Endothelial cell of umbilical vein (primary cell): ENCODE results near the gene DIAPH2. TPM values are rescaled to one million over a fixed set of nuclear protein-coding genes. Genes with fewer than 3 reads are reported as not detected.

Experiments
- BruUV-seq: library from RNA; stranded (reverse); fragments of 400-500 nt; replicated peaks from 2 replicates; lab custom pipeline; 2021; lab: Mats Ljungman, UMichigan
- CTCF ChIA-PET: fragments of 300-600, 350-600 bp; sonication (Branson Sonifier 250); formaldehyde crosslinking; loops from one replicate; lab custom pipeline; 2021; ENCODE audit warnings: antibody characterized with exemption, inconsistent platforms; lab: Charles Lee
- POLR2A ChIA-PET: fragments of 300-600, 350-600 bp; sonication (Branson Sonifier 250); formaldehyde crosslinking; loops from one replicate; lab custom pipeline; 2021; ENCODE audit warnings: antibody characterized with exemption, inconsistent platforms; lab: Charles Lee
- DNase-seq: peaks from one replicate; pipeline ENCODE4 v3.0.0-alpha.2; 2011; ENCODE audit warnings: low read depth, low spot score
- FAIRE-seq: peaks from 2 replicates; lab custom pipeline; 2011; peaks lifted over from hg19 to GRCh38; lab: Jason Lieb, UNC
- H2AFZ ChIP-seq: 2 replicates; pipeline ENCODE4 v1.6.0; 2012; ENCODE audit warnings: low read depth, low read length, control low read depth, inconsistent platforms
- H3K27ac ChIP-seq: 2 replicates; pipeline ENCODE4 v1.5.1; 2011; ENCODE audit warnings: low read depth, mild to moderate bottlenecking, control low read depth, low read length, moderate library complexity; ENCODE audit not compliant: insufficient read depth
- H3K27me3 ChIP-seq, 2 experiments: 2 replicates each; pipeline versions ENCODE4 v1.6.0 to v1.6.1; 2011; ENCODE audit warnings: low read length in 2 of 2, mixed read lengths in 1 of 2; ENCODE audit not compliant: control insufficient read depth in 2 of 2, insufficient read depth in 2 of 2
- H3K36me3 ChIP-seq, 2 experiments: 2 replicates in 1 of 2; 3 replicates in 1 of 2; pipeline ENCODE4 v1.5.1; 2011; ENCODE audit warnings: low read length in 2 of 2, mild to moderate bottlenecking in 1 of 2, moderate library complexity in 1 of 2; ENCODE audit not compliant: control insufficient read depth in 2 of 2, insufficient read depth in 2 of 2; ENCODE audit errors: extremely low read depth in 1 of 2
- H3K4me1 ChIP-seq: 3 replicates; pipeline ENCODE4 v1.5.1; 2011; ENCODE audit warnings: mild to moderate bottlenecking, low read length; ENCODE audit not compliant: control insufficient read depth, insufficient read depth; ENCODE audit errors: extremely low read depth
- H3K4me2 ChIP-seq: 2 replicates; pipeline ENCODE4 v1.6.1; 2011; ENCODE audit warnings: low read length, control low read depth, mixed read lengths; ENCODE audit not compliant: insufficient read depth
- H3K4me3 ChIP-seq, 3 experiments: fragments of 200-600 bp in 1 of 3; sonication (generic), shearing (Covaris generic) in 1 of 3; replicated peaks in 1 of 3; 2 replicates each; pipeline ENCODE4 v1.5.1; 2011 to 2016; ENCODE audit warnings: control low read depth in 3 of 3, low read length in 3 of 3, mild to moderate bottlenecking in 2 of 3, inconsistent platforms in 1 of 3, low read depth in 1 of 3, moderate library complexity in 1 of 3; ENCODE audit not compliant: insufficient read depth in 1 of 3
- H3K79me2 ChIP-seq: 2 replicates; pipeline ENCODE4 v1.6.0; 2012; ENCODE audit warnings: low read length, inconsistent platforms; ENCODE audit not compliant: control insufficient read depth, insufficient read depth
- H3K9ac ChIP-seq: replicated peaks from 2 replicates; pipeline ENCODE3; 2011; ENCODE audit warnings: low read length, control low read depth; ENCODE audit not compliant: insufficient read depth; ENCODE audit errors: extremely low read depth
- H3K9me1 ChIP-seq: replicated peaks from 3 replicates; pipeline ENCODE4 v1.6.0; 2011; ENCODE audit warnings: mild to moderate bottlenecking, low read length; ENCODE audit not compliant: control insufficient read depth, insufficient read depth; ENCODE audit errors: extremely low read depth
- H3K9me3 ChIP-seq: replicated peaks from 2 replicates; pipeline ENCODE4 v1.5.1; 2012; ENCODE audit warnings: low read length, inconsistent platforms; ENCODE audit not compliant: control insufficient read depth, insufficient read depth
- H4K20me1 ChIP-seq: replicated peaks from 2 replicates; pipeline ENCODE3; 2011; ENCODE audit warnings: mild to moderate bottlenecking, low read length; ENCODE audit not compliant: control insufficient read depth, insufficient read depth; ENCODE audit errors: extremely low read depth
- EZH2 ChIP-seq: IDR thresholded peaks from 2 replicates; pipeline ENCODE4 v1.6.1; 2012; ENCODE audit warnings: borderline replicate concordance, low read depth, mild to moderate bottlenecking, moderate library complexity, low read length, inconsistent platforms; ENCODE audit not compliant: severe bottlenecking
- FOS ChIP-seq: IDR thresholded peaks from 2 replicates; pipeline ENCODE4 v1.6.1; 2011; ENCODE audit warnings: mild to moderate bottlenecking, low read length, moderate library complexity, borderline replicate concordance; ENCODE audit not compliant: insufficient read depth
- GATA2 ChIP-seq: IDR thresholded peaks from 2 replicates; pipeline ENCODE4 v1.7.0; 2011; ENCODE audit warnings: low read depth, mild to moderate bottlenecking, moderate library complexity, mixed read lengths, low read length; ENCODE audit not compliant: insufficient read length, insufficient read depth
- JUN ChIP-seq: IDR thresholded peaks from 2 replicates; pipeline ENCODE4 v1.6.1; 2011; ENCODE audit warnings: borderline replicate concordance, low read depth; ENCODE audit not compliant: insufficient read length, insufficient read depth
- MYC ChIP-seq: IDR thresholded peaks from one replicate; pipeline ENCODE4 v1.6.1; 2011; ENCODE audit warnings: mild to moderate bottlenecking, low read depth, low read length
- POLR2A ChIP-seq: IDR thresholded peaks from 2 replicates; pipeline ENCODE4 v1.6.1; 2012; ENCODE audit warnings: low read depth, mild to moderate bottlenecking, control low read depth, low read length
- POLR2AphosphoS5 ChIP-seq: IDR thresholded peaks from 2 replicates; pipeline ENCODE4 v1.6.1; 2012; ENCODE audit warnings: low read depth, mild to moderate bottlenecking, control low read depth, low read length, moderate library complexity; ENCODE audit not compliant: insufficient read depth
- dilution Hi-C: fragments of 300-500 bp; cut with MboI; formaldehyde crosslinking; loops from one replicate; pipeline ENCODE4 v1.15.0; 2019; ENCODE audit warnings: low sequenced_read_pairs; ENCODE audit not compliant: extremely low pct_ligation_motif_present
- intact Hi-C: fragments of 100-400 bp; cut with micrococcal nuclease; formaldehyde crosslinking; loops from one replicate; pipeline ENCODE4 v1.10.0; 2022
- polyA plus RNA-seq, 4 experiments: library from polyadenylated mRNA; depleted of rRNA in 3 of 4; stranded (reverse) in 3 of 4; unstranded in 1 of 4; fragments of >200 nt; gene quantifications; 2 replicates each; pipeline versions ENCODE4 v1.2.1 to v1.2.3, GENCODE V29; 2011 to 2012; ENCODE audit warnings: missing spikeins in 1 of 4
- total RNA-seq: library from RNA; stranded (reverse); gene quantifications from 2 replicates; pipeline ENCODE4 v1.2.3, GENCODE V29; 2021
- TF ChIP-seq, protein P1 (sequence below), 2 donors: IDR thresholded peaks; 1 replicate in 1 of 2; 2 replicates in 1 of 2; pipeline ENCODE4 v1.5.1; 2011; ENCODE audit warnings: low read length in 2 of 2, mild to moderate bottlenecking in 2 of 2, moderate library complexity in 2 of 2, control low read depth in 1 of 2, inconsistent platforms in 1 of 2, low read depth in 1 of 2; ENCODE audit not compliant: insufficient read depth in 1 of 2; ENCODE audit errors: extremely low read depth in 1 of 2
- TF ChIP-seq, protein P2 (sequence below): IDR thresholded peaks from 2 replicates; pipeline ENCODE4 v1.6.1; 2011; ENCODE audit not compliant: insufficient read depth, insufficient read length

DIAPH2 gene
- total and polyA plus RNA-seq, 2 donors (not counting 3 experiments of a cell fraction or from before 2014, with no cell fraction given): 3.0 to 30.0 TPM

DNA sequence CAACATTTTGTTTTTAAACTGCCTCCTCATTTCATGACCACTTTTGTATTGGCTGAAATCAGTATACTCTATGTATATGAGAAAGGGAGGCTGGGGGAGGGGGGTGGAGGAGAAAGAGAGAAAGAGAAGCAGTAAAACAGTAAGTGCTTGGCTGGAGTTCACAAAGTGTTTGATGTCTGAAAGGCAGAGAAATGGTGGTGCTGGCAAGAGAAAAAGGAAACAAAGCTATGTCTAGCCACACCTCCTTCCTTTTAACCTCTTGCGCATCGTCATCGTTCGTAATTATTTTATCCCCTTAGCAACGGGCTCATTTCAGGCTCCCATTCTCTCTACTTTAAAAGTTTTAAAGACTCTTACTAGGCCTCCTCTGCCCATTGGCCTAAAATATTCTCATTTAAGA, 224.6 kb downstream of the DIAPH2 start:
- FAIRE-seq: no peak
- CTCF ChIA-PET: interaction anchor here (0.7 kb wide), 1 partner anchor 31 kb away, joined by 3 read pairs; no protein-coding TSS in a partner anchor
- peak overlapping the region; percentile 67 for H3K9ac ChIP-seq

More for the DNA sequence above, 224.6 kb downstream of the DIAPH2 start:
- peaks cover 31% of the 10 kb centered on the region for H3K4me1 ChIP-seq
- TF ChIP-seq JUN (no peak), MYC (no peak), POLR2AphosphoS5 (no peak), POLR2A (no peak), GATA2 (no peak), FOS (no peak), EZH2 (no peak)
- TF ChIP-seq, protein P1, sequence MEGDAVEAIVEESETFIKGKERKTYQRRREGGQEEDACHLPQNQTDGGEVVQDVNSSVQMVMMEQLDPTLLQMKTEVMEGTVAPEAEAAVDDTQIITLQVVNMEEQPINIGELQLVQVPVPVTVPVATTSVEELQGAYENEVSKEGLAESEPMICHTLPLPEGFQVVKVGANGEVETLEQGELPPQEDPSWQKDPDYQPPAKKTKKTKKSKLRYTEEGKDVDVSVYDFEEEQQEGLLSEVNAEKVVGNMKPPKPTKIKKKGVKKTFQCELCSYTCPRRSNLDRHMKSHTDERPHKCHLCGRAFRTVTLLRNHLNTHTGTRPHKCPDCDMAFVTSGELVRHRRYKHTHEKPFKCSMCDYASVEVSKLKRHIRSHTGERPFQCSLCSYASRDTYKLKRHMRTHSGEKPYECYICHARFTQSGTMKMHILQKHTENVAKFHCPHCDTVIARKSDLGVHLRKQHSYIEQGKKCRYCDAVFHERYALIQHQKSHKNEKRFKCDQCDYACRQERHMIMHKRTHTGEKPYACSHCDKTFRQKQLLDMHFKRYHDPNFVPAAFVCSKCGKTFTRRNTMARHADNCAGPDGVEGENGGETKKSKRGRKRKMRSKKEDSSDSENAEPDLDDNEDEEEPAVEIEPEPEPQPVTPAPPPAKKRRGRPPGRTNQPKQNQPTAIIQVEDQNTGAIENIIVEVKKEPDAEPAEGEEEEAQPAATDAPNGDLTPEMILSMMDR (IDR thresholded peaks at IDR 0.05; ENCODE audit: extremely low read depth in 1 of 2, insufficient read depth in 1 of 2, low read depth in 1 of 2, low read length in 2 of 2): no peak
- TF ChIP-seq, protein P2, sequence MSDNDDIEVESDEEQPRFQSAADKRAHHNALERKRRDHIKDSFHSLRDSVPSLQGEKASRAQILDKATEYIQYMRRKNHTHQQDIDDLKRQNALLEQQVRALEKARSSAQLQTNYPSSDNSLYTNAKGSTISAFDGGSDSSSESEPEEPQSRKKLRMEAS: no peak
- no peaks in the 10 kb centered on the region for H3K36me3 ChIP-seq
- H3K79me2 ChIP-seq: peaks cover 2% of the 10 kb centered on the region
- intact Hi-C loops: loop anchor here (2.0 to 5.0 kb wide), 3 partner anchors 16 to 618 kb away; no protein-coding TSS in a partner anchor
- no peaks in the 10 kb centered on the region for H4K20me1 ChIP-seq
- POLR2A ChIA-PET: interaction anchor here (0.7 kb wide), 1 partner anchor 205 kb away, joined by 4 read pairs; no protein-coding TSS in a partner anchor
- BruUV-seq: no TSS peak
- H3K4me2 ChIP-seq: peak overlapping the region; percentile 42
- H3K4me3 ChIP-seq: no peak overlapping the region
- dilution Hi-C loops: no loop called here
- H3K27ac ChIP-seq: peak overlapping the region; percentile 94
- H2AFZ ChIP-seq: no peak overlapping the region
- H3K9me3 ChIP-seq: no peaks in the 10 kb centered on the region
- DNase-seq: peak; percentile 64
- H3K9me1 ChIP-seq: no peaks in the 10 kb centered on the region
- H3K27me3 ChIP-seq: no peaks in the 10 kb centered on the region
